ENCODE results near the gene KIF13A. TPM values are rescaled to one million over a fixed set of nuclear protein-coding genes. Genes with fewer than 3 reads are reported as not detected.
"Not testable (repeated sequence)": the region's sequence is repeated elsewhere in the genome, so short reads cannot be mapped to it uniquely, and the experiment has no call there.

KIF13A gene
- total RNA-seq, 1 donor from 2014 or later, result 38.4 TPM

DNA sequence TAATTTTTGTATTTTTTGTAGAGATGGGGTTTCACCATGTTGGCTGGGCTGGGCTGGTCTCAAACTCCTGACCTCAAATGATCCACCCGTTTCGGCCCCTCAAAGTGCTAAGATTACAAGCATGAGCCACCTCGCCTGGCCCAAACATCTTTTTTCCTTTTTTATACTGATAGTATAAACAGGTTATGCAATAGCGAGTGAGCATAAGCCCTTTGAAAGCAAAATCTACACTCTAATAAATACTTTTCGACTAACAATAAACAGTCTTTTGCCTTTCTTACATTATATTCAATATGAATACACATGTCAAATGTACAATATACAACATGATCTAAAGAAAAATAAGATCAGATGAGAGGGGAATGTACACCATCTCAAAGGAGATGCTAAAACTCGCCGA, 38.7 kb downstream of the KIF13A start:
- Histone ChIP-seq H3K4me2 (ENCODE audit: low read length) (no peak overlapping the region), H4K20me1 (ENCODE audit: insufficient read depth, low read length) (peaks cover 9% of the 10 kb centered on the region), H2AFZ (ENCODE audit: low read depth, low read length) (no peak overlapping the region), H3K36me3 (ENCODE audit: insufficient read depth, low read length) (no peaks in the 10 kb centered on the region), H3K27me3 (ENCODE audit: insufficient read depth, low read length) (no peaks in the 10 kb centered on the region), H3K4me1 (ENCODE audit: insufficient read depth, low read length) (no peaks in the 10 kb centered on the region), H3K27ac (ENCODE audit: low read depth, low read length) (no peak overlapping the region), H3K79me2 (ENCODE audit: insufficient read depth, low read length) (peaks cover 73% of the 10 kb centered on the region), H3K9me3 (ENCODE audit: insufficient read depth, low read depth, low read length) (no peaks in the 10 kb centered on the region), H3K9ac (ENCODE audit: low read length) (no peak overlapping the region), H3K4me3 (ENCODE audit: insufficient read depth, low read depth, low read length) (no peak overlapping the region)
- Mint-ChIP-seq H3K36me3 (ENCODE audit: low read depth, unreplicated experiment) (peaks cover 2% of the 10 kb centered on the region), H3K4me3 (ENCODE audit: unreplicated experiment) (no peak overlapping the region), H3K4me1 (ENCODE audit: low read depth, unreplicated experiment) (peaks cover 13% of the 10 kb centered on the region), H3K27me3 (ENCODE audit: low read depth, unreplicated experiment) (no peaks in the 10 kb centered on the region), H3K9me3 (ENCODE audit: unreplicated experiment) (peaks cover 2% of the 10 kb centered on the region), H3K27ac (ENCODE audit: unreplicated experiment) (no peak overlapping the region)
- DNase-seq (ENCODE audit: low read depth), result no peak
- TF ChIP-seq, protein P1, sequence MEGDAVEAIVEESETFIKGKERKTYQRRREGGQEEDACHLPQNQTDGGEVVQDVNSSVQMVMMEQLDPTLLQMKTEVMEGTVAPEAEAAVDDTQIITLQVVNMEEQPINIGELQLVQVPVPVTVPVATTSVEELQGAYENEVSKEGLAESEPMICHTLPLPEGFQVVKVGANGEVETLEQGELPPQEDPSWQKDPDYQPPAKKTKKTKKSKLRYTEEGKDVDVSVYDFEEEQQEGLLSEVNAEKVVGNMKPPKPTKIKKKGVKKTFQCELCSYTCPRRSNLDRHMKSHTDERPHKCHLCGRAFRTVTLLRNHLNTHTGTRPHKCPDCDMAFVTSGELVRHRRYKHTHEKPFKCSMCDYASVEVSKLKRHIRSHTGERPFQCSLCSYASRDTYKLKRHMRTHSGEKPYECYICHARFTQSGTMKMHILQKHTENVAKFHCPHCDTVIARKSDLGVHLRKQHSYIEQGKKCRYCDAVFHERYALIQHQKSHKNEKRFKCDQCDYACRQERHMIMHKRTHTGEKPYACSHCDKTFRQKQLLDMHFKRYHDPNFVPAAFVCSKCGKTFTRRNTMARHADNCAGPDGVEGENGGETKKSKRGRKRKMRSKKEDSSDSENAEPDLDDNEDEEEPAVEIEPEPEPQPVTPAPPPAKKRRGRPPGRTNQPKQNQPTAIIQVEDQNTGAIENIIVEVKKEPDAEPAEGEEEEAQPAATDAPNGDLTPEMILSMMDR (IDR thresholded peaks at IDR 0.05; ENCODE audit: insufficient read depth, low read depth, low read length), result no peak
- no peak for TF ChIP-seq EZH2 (IDR thresholded peaks at IDR 0.05; ENCODE audit: insufficient read depth, low read length)
- FAIRE-seq, result peak; percentile 17

DNA sequence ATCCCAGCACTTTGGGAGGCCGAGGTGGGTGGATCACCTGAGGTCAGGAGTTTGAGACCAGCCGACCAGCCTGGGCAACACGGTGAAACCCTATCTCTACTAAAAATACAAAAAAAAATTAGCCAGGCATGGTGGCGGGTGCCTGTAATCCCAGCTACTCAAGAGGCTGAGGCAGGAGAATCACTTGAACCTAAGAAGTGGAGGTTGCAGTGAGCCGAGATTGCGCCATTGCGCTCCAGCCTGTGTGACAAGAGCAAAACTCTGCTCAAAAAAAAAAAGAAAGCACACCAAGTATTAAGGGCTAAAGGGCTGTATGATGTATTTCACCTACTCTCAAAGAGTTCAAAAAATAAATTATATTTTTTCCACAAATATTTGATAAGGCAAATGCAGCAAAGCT, 39.9 kb downstream of the KIF13A start:
- H3K9me3 ChIP-seq (ENCODE audit: insufficient read depth, low read depth, low read length); H3K4me3 Mint-ChIP-seq (ENCODE audit: unreplicated experiment); H4K20me1 ChIP-seq (ENCODE audit: insufficient read depth, low read length); H3K4me1 ChIP-seq (ENCODE audit: insufficient read depth, low read length); H3K27ac ChIP-seq (ENCODE audit: low read depth, low read length); H3K27ac Mint-ChIP-seq (ENCODE audit: unreplicated experiment); FAIRE-seq; H3K4me3 ChIP-seq (ENCODE audit: insufficient read depth, low read depth, low read length); DNase-seq (ENCODE audit: low read depth); H3K36me3 Mint-ChIP-seq (ENCODE audit: low read depth, unreplicated experiment); H3K4me2 ChIP-seq (ENCODE audit: low read length); H3K27me3 ChIP-seq (ENCODE audit: insufficient read depth, low read length); H2AFZ ChIP-seq (ENCODE audit: low read depth, low read length); H3K9me3 Mint-ChIP-seq (ENCODE audit: unreplicated experiment); H3K36me3 ChIP-seq (ENCODE audit: insufficient read depth, low read length); H3K27me3 Mint-ChIP-seq (ENCODE audit: low read depth, unreplicated experiment); H3K9ac ChIP-seq (ENCODE audit: low read length): not testable (repeated sequence)
- H3K79me2 ChIP-seq (ENCODE audit: insufficient read depth, low read length), result peaks cover 77% of the 10 kb centered on the region
- peaks cover 13% of the 10 kb centered on the region for H3K4me1 Mint-ChIP-seq (ENCODE audit: low read depth, unreplicated experiment)

GRCh38 chr6:17945575-17945974, 41.9 kb downstream of the KIF13A start:
- Histone ChIP-seq H3K4me3 (ENCODE audit: insufficient read depth, low read depth, low read length) (no peak overlapping the region), H3K9ac (ENCODE audit: low read length) (no peak overlapping the region), H3K79me2 (ENCODE audit: insufficient read depth, low read length) (peaks cover 76% of the 10 kb centered on the region), H3K4me2 (ENCODE audit: low read length) (no peak overlapping the region), H3K27ac (ENCODE audit: low read depth, low read length) (no peak overlapping the region), H3K36me3 (ENCODE audit: insufficient read depth, low read length) (no peaks in the 10 kb centered on the region), H3K27me3 (ENCODE audit: insufficient read depth, low read length) (no peaks in the 10 kb centered on the region), H3K9me3 (ENCODE audit: insufficient read depth, low read depth, low read length) (no peaks in the 10 kb centered on the region), H3K4me1 (ENCODE audit: insufficient read depth, low read length) (no peaks in the 10 kb centered on the region), H2AFZ (ENCODE audit: low read depth, low read length) (no peak overlapping the region), H4K20me1 (ENCODE audit: insufficient read depth, low read length) (peaks cover 11% of the 10 kb centered on the region)
- no peak overlapping the region for H3K27ac Mint-ChIP-seq (ENCODE audit: unreplicated experiment)
- H3K4me3 Mint-ChIP-seq (ENCODE audit: unreplicated experiment), result no peak overlapping the region
- peaks cover 11% of the 10 kb centered on the region for H3K4me1 Mint-ChIP-seq (ENCODE audit: low read depth, unreplicated experiment)
- DNase-seq (ENCODE audit: low read depth) (no peak), FAIRE-seq (peak; percentile 5)
- TF ChIP-seq, protein P1 (IDR thresholded peaks at IDR 0.05; ENCODE audit: insufficient read depth, low read depth, low read length), result no peak
- no peak for TF ChIP-seq EZH2 (IDR thresholded peaks at IDR 0.05; ENCODE audit: insufficient read depth, low read length)
- H3K36me3 Mint-ChIP-seq (ENCODE audit: low read depth, unreplicated experiment), result no peaks in the 10 kb centered on the region
- no peaks in the 10 kb centered on the region for H3K27me3 Mint-ChIP-seq (ENCODE audit: low read depth, unreplicated experiment)
- no peaks in the 10 kb centered on the region for H3K9me3 Mint-ChIP-seq (ENCODE audit: unreplicated experiment)
